ENCODE results near the gene RAB38. TPM values are rescaled to one million over a fixed set of nuclear protein-coding genes. Genes with fewer than 3 reads are reported as not detected.

The RAB38 gene
- polyA plus RNA-seq, 3 donors, result 0.25 to 1.3 (median 0.69) TPM

DNA sequence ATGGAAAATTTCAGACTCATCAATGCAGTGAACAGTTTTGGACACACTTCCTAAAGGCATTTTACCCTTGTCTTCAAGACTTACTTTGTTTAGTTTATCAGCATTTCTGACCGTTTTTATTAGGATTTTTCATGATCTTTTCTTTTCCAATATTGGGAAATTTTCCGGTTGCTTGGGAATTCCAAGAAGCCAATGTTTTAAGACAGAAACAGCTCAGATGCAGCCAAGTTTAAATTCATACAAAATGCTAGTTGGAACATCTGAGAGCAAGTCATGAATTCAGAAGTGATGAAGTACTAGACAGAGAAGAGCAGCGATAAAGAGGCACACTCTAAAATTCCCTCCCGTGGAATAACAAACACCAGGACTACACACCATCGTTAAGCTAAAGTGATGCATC is 68.6 kb downstream of the RAB38 start:
- Mint-ChIP-seq H3K4me3 (no peak overlapping the region), H3K27me3 (ENCODE audit: low read depth in 3 of 3) (peaks cover 0 to 2% (median 0%) of the 10 kb centered on the region in 3 donors), H3K9me3 (peaks cover 0 to 9% (median 4%) of the 10 kb centered on the region in 7 donors), H3K36me3 (no peaks in the 10 kb centered on the region), H3K4me1 (peaks cover 9% of the 10 kb centered on the region), H3K27ac (no peak overlapping the region)
- no peak overlapping the region for H2AFZ ChIP-seq (ENCODE audit: insufficient read depth, low read depth, low read length, poor library complexity, severe bottlenecking)
- H3K27ac ChIP-seq (ENCODE audit: low read depth in 1 of 2, low read length in 2 of 2), result no peak overlapping the region
- TF ChIP-seq, protein P1, sequence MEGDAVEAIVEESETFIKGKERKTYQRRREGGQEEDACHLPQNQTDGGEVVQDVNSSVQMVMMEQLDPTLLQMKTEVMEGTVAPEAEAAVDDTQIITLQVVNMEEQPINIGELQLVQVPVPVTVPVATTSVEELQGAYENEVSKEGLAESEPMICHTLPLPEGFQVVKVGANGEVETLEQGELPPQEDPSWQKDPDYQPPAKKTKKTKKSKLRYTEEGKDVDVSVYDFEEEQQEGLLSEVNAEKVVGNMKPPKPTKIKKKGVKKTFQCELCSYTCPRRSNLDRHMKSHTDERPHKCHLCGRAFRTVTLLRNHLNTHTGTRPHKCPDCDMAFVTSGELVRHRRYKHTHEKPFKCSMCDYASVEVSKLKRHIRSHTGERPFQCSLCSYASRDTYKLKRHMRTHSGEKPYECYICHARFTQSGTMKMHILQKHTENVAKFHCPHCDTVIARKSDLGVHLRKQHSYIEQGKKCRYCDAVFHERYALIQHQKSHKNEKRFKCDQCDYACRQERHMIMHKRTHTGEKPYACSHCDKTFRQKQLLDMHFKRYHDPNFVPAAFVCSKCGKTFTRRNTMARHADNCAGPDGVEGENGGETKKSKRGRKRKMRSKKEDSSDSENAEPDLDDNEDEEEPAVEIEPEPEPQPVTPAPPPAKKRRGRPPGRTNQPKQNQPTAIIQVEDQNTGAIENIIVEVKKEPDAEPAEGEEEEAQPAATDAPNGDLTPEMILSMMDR (IDR thresholded peaks at IDR 0.05), result no peak
- 100% methylated on average over 1 of the region's 5 CpGs for WGBS (ENCODE audit: insufficient coverage)
- no peaks in the 10 kb centered on the region for H3K36me3 ChIP-seq (replicated peaks in 1 of 2; ENCODE audit: control insufficient read depth in 1 of 2, insufficient read depth in 2 of 2, low read length in 2 of 2)
- no peaks in the 10 kb centered on the region for H4K20me1 ChIP-seq (ENCODE audit: insufficient read depth, low read length)
- no peaks in the 10 kb centered on the region for H3K9me3 ChIP-seq (replicated peaks in 1 of 2; ENCODE audit: control insufficient read depth in 1 of 2, insufficient read depth in 1 of 2, low read length in 2 of 2)
- peaks cover 0 to 5% of the 10 kb centered on the region in 2 donors for H3K4me1 ChIP-seq (ENCODE audit: control insufficient read depth in 1 of 2, insufficient read depth in 2 of 2, low read length in 2 of 2)
- H3K4me2 ChIP-seq (replicated peaks; ENCODE audit: extremely low read depth, low read length, poor library complexity, severe bottlenecking), result no peak overlapping the region
- H3K27me3 ChIP-seq (ENCODE audit: control insufficient read depth in 2 of 2, insufficient read depth in 2 of 2, low read length in 2 of 2), result no peaks in the 10 kb centered on the region
- intact Hi-C loops (cut with micrococcal nuclease), result no loop called here
- no peaks in the 10 kb centered on the region for H3K79me2 ChIP-seq (ENCODE audit: insufficient read depth, low read length)
- DNase-seq, result no peak
- no peak overlapping the region for H3K4me3 ChIP-seq (replicated peaks in 1 of 3; ENCODE audit: low read depth in 2 of 3, low read length in 3 of 3)
- no peak overlapping the region for H3K9ac ChIP-seq (ENCODE audit: insufficient read depth, low read length, poor library complexity, severe bottlenecking)

DNA sequence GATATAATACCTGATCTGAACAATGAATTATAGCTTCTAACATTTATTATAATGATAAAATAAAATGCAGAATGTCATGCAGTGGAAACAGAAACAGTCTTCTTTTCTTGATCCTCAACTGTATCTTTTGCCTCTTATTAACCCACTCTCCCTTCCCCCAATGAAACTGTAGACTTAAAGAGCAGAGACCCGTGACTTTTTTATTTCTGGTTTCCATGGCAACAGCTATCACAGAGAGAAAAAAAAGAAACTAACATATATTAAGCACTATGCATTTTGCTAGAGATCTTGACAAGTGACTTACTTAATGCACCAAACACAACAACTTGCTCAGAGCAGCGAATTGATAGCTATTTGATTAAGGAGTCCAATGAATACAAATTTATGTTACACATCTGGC is 69.3 kb downstream of the RAB38 start:
- H3K4me1 ChIP-seq (ENCODE audit: control insufficient read depth in 1 of 2, insufficient read depth in 2 of 2, low read length in 2 of 2), result peaks cover 0 to 5% of the 10 kb centered on the region in 2 donors
- H3K4me3 ChIP-seq (replicated peaks in 1 of 3; ENCODE audit: low read depth in 2 of 3, low read length in 3 of 3), result no peak overlapping the region
- Mint-ChIP-seq H3K4me1 (peaks cover 9% of the 10 kb centered on the region), H3K36me3 (no peaks in the 10 kb centered on the region), H3K9me3 (peaks cover 0 to 9% (median 4%) of the 10 kb centered on the region in 7 donors), H3K27ac (no peak overlapping the region), H3K27me3 (ENCODE audit: low read depth in 3 of 3) (peaks cover 0 to 2% (median 0%) of the 10 kb centered on the region in 3 donors), H3K4me3 (no peak overlapping the region)
- no peak overlapping the region for H3K9ac ChIP-seq (ENCODE audit: insufficient read depth, low read length, poor library complexity, severe bottlenecking)
- no peaks in the 10 kb centered on the region for H4K20me1 ChIP-seq (ENCODE audit: insufficient read depth, low read length)
- WGBS (ENCODE audit: insufficient coverage), result no CpG with 5 or more reads among the region's 2 CpGs
- H2AFZ ChIP-seq (ENCODE audit: insufficient read depth, low read depth, low read length, poor library complexity, severe bottlenecking), result no peak overlapping the region
- TF ChIP-seq, protein P1 (IDR thresholded peaks at IDR 0.05), result no peak
- H3K27me3 ChIP-seq (ENCODE audit: control insufficient read depth in 2 of 2, insufficient read depth in 2 of 2, low read length in 2 of 2), result no peaks in the 10 kb centered on the region
- no peaks in the 10 kb centered on the region for H3K9me3 ChIP-seq (replicated peaks in 1 of 2; ENCODE audit: control insufficient read depth in 1 of 2, insufficient read depth in 1 of 2, low read length in 2 of 2)
- no peak for DNase-seq
- H3K36me3 ChIP-seq (replicated peaks in 1 of 2; ENCODE audit: control insufficient read depth in 1 of 2, insufficient read depth in 2 of 2, low read length in 2 of 2), result no peaks in the 10 kb centered on the region
- intact Hi-C loops (cut with micrococcal nuclease), result no loop called here
- H3K79me2 ChIP-seq (ENCODE audit: insufficient read depth, low read length), result no peaks in the 10 kb centered on the region
- no peak overlapping the region for H3K27ac ChIP-seq (ENCODE audit: low read depth in 1 of 2, low read length in 2 of 2)
- H3K4me2 ChIP-seq (replicated peaks; ENCODE audit: extremely low read depth, low read length, poor library complexity, severe bottlenecking), result no peak overlapping the region
